22Rv1 (cell line): Measurements from ENCODE around the gene DENND5B.

Experiments used
- CTCF ChIP-seq: fragments of 450-650 bp; IDR thresholded peaks from 2 replicates; pipeline ENCODE4 v1.5.1; 2017; ENCODE audit warnings: mild to moderate bottlenecking
- ZFX ChIP-seq: fragments of 450-650 bp; IDR thresholded peaks from 2 replicates; pipeline ENCODE4 v1.6.1; 2017; ENCODE audit warnings: antibody characterized with exemption, borderline replicate concordance

- TF ChIP-seq CTCF (no peak), ZFX (no peak)
Measured at GRCh38 chr12:31523306-31523705, 67.6 kb downstream of the DENND5B start.
